BJ (cell line): ENCODE data around the gene C16orf86. TPM values are rescaled to one million over a fixed set of nuclear protein-coding genes. Genes with fewer than 3 reads are reported as not detected.

Source experiments
- CTCF ChIA-PET: fragments of 350-600 bp; formaldehyde crosslinking; extraction: SDS; loops from one replicate; lab custom pipeline; 2021; ENCODE audit warnings: antibody characterized with exemption, inconsistent platforms; lab: Yijun Ruan, JAX
- POLR2A ChIA-PET: fragments of 300-600 bp; sonication (Branson Sonifier 250); formaldehyde crosslinking; extraction: SDS; loops from one replicate; lab custom pipeline; 2021; ENCODE audit warnings: antibody characterized with exemption; lab: Charles Lee
- DNase-seq: peaks from one replicate; pipeline ENCODE4 v3.0.0-alpha.2; 2011; ENCODE audit warnings: low read depth
- H3K27me3 ChIP-seq: 2 replicates; pipeline ENCODE4 v1.6.0; 2011; ENCODE audit warnings: low read length; ENCODE audit not compliant: control insufficient read depth, insufficient read depth
- H3K36me3 ChIP-seq: 2 replicates; pipeline ENCODE4 v1.5.1; 2011; ENCODE audit warnings: low read length; ENCODE audit not compliant: control insufficient read depth, insufficient read depth
- H3K4me3 ChIP-seq: 2 replicates; pipeline ENCODE4 v1.5.1; 2011; ENCODE audit warnings: low read depth, mild to moderate bottlenecking, control low read depth, low read length
- polyA plus RNA-seq: library from polyadenylated mRNA; depleted of rRNA; stranded (reverse); fragments of >200 nt; gene quantifications from 2 replicates; pipeline ENCODE4 v1.2.3, GENCODE V29; 2011
- TF ChIP-seq, protein P1 (sequence below): IDR thresholded peaks from 2 replicates; pipeline ENCODE4 v1.5.1; 2011; ENCODE audit warnings: low read depth, mild to moderate bottlenecking, control low read depth, inconsistent platforms, low read length, moderate library complexity; ENCODE audit not compliant: insufficient read depth

The C16orf86 gene
- polyA plus RNA-seq, 1 experiment = 1.5 TPM

DNA sequence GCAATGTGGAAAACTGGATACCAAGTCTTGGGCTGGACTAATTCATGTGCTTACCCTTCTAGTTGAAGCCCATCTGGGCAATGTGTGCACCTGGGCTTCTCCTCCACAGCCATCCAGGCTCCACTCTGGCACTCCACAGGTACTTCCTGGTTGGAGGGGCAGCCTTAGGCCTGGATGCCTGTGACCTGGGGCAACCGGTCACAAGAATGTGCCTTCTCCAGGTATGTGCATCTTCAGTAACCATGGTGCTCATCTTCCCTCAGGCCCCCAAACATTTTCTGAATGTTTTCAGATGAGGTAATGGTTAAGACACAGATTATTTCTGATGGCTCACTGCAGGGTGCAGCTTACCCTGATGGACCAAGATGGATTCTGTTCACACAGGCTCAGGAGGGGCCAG lies 11.1 kb downstream of the C16orf86 start:
- ChIA-PET CTCF (no interaction called here), POLR2A (no interaction called here)
- TF ChIP-seq, protein P1, sequence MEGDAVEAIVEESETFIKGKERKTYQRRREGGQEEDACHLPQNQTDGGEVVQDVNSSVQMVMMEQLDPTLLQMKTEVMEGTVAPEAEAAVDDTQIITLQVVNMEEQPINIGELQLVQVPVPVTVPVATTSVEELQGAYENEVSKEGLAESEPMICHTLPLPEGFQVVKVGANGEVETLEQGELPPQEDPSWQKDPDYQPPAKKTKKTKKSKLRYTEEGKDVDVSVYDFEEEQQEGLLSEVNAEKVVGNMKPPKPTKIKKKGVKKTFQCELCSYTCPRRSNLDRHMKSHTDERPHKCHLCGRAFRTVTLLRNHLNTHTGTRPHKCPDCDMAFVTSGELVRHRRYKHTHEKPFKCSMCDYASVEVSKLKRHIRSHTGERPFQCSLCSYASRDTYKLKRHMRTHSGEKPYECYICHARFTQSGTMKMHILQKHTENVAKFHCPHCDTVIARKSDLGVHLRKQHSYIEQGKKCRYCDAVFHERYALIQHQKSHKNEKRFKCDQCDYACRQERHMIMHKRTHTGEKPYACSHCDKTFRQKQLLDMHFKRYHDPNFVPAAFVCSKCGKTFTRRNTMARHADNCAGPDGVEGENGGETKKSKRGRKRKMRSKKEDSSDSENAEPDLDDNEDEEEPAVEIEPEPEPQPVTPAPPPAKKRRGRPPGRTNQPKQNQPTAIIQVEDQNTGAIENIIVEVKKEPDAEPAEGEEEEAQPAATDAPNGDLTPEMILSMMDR = no peak

DNA sequence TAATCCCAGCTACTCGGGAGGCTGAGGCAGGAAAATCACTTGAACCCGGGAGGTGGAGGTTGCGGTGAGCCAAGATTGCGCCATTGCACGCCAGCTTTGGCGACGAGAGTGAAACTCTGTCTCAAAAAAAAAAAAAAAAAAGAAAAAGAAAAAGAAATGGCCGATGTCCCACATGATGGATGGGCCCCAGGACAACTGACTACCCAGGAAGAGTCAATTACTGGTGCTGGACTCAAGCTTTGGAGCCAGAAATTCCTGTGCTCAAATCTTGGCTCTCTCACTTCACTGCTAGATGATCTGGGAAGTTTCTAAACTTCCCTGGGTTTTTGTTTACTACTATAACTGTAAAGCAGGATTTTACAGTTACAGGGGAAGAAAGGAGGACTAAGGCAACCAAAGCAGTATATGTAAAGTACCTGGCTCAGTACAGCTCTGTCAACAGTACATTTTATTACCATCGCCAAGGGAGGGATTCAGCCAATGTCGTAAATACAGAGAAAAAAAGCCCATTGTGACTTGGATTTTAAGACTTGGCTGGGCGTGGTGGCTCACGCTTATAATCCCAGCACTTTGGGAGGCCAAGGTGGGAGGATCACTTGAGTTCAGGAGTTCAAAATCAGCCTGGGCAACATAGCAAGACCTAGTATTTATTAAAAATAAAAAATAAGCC lies 11.9 kb downstream of the C16orf86 start:
- ChIA-PET CTCF (interaction anchor here (0.9 to 1.3 kb wide), 2 partner anchors 11 to 158 kb away, joined by 3 to 6 read pairs; no protein-coding TSS in a partner anchor), POLR2A (interaction anchor here (0.5 kb wide), 1 partner anchor 43 kb away, joined by 14 read pairs; no protein-coding TSS in a partner anchor)
- TF ChIP-seq, protein P1 = no peak
- no peak for DNase-seq
- no peak overlapping the region for H3K4me3 ChIP-seq
- H3K27me3 ChIP-seq = no peaks in the 10 kb centered on the region
- peaks cover 3% of the 10 kb centered on the region; the same call in 1 of the 2 replicates for H3K36me3 ChIP-seq

More for the DNA sequence above, 11.1 kb downstream of the C16orf86 start:
- Histone ChIP-seq H3K4me3 (no peak overlapping the region), H3K27me3 (no peaks in the 10 kb centered on the region), H3K36me3 (0 out of 2 replicates have a peak, but pooled peaks cover 3% of the 10 kb centered on the region)
- DNase-seq = no peak

DNA sequence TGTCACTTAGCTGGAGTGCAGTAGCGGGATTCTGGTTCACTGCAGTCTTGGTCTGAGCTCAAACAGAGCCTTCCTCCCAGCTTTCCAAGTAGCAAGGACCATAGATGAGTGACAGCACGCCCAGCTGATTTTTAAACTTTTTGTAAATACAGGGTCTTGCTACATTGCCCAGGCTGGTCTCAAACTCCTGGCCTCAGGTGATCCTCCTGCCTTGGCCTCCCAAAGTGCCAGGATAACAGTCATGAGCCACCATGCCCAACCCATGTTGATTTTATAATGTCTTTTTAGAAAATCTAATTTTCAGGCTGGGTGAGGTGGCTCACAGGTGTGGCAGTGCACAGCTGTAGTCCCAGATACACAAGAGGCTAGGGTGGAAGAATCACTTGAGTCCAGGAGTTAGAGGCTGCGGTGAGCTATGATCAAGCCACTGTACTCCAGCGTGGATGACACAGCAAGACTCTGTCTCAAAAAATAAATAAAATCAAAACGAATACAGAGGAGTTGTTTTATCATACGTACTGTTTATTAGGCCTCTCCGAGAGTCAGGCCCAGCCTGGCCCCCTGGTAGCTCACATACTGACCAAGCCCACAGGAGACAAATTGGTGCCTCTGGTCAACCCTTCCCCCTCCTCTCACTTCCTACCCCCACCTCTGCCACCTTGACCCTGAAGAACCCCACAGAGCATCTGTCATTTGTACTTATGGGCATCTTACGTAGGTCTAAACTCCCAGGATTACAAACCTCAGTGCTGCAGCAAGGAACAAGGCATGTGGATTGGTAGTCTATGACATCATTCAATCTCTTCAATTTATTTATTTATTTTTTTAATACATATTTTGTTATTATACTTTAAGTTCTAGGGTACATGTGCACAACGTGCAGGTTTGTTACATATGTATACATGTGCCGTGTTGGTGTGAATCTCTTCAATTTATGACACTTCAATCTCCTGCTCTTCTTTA lies 13.6 kb downstream of the C16orf86 start:
- ChIA-PET CTCF (interaction anchor here (1.3 to 4.1 kb wide), 3 partner anchors 7 to 135 kb away, joined by 4 to 33 read pairs (median 6); no protein-coding TSS in a partner anchor), POLR2A (interaction anchor here (0.6 kb wide), 1 partner anchor 9 kb away, joined by 6 read pairs; no protein-coding TSS in a partner anchor)
- no peak for DNase-seq
- TF ChIP-seq, protein P1 = no peak
- Histone ChIP-seq H3K27me3 (no peaks in the 10 kb centered on the region), H3K36me3 (peaks cover 4% of the 10 kb centered on the region), H3K4me3 (no peak overlapping the region)

DNA sequence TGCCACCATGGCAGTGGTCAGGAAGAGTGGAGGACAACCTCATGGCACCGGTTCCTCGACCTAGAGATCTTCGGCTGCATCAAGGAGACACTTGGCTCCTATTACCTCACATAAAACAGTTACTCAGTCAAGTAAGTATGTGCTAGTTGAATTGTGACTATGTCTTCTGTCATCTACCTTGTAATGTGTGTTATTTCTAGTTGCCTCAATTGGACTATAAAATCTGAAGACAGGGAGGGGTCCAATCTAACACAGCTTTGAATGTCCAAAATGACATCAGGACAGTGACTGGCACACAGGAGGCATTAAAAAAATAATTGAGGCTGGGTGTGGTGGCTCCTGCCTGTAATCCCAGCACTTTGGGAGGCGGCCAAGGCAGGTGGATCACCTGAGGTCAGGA lies 17.2 kb downstream of the C16orf86 start:
- TF ChIP-seq, protein P1 = no peak
- CTCF ChIA-PET = interaction anchor here (1.1 to 4.1 kb wide), 3 partner anchors 11 to 357 kb away, joined by 3 to 33 read pairs (median 3); no protein-coding TSS in a partner anchor
- H3K4me3 ChIP-seq = no peak overlapping the region
- POLR2A ChIA-PET = no interaction called here
- no peak for DNase-seq
- no peaks in the 10 kb centered on the region for H3K27me3 ChIP-seq
- H3K36me3 ChIP-seq = peaks cover 5% of the 10 kb centered on the region
